ENCODE measurements around the gene TEKT3. TPM values are rescaled to one million over a fixed set of nuclear protein-coding genes. Genes with fewer than 3 reads are reported as not detected.

The TEKT3 gene
- polyA plus RNA-seq, 1 experiment, result 0.21 TPM

GRCh38 chr17:15364615-15365014, 23.2 kb upstream of the TEKT3 start:
- H3K36me3 ChIP-seq (ENCODE audit: control insufficient read depth, insufficient read depth, low read length), result no peaks in the 10 kb centered on the region
- H3K27me3 ChIP-seq (ENCODE audit: control insufficient read depth, insufficient read depth, low read length), result no peaks in the 10 kb centered on the region
- DNase-seq (ENCODE audit: low read depth), result no peak
- no peak for TF ChIP-seq CTCF (IDR thresholded peaks at IDR 0.05; ENCODE audit: insufficient read depth, low read depth, low read length)
- ChIA-PET POLR2A (no interaction called here), CTCF (interaction anchor here (1.2 kb wide), 1 partner anchor 106 kb away, joined by 4 read pairs; no protein-coding TSS in a partner anchor)
- no peak overlapping the region for H3K4me3 ChIP-seq (ENCODE audit: low read depth, low read length)

GRCh38 chr17:15363702-15364101, 22.3 kb upstream of the TEKT3 start:
- no peak for TF ChIP-seq CTCF (IDR thresholded peaks at IDR 0.05; ENCODE audit: insufficient read depth, low read depth, low read length)
- Histone ChIP-seq H3K27me3 (ENCODE audit: control insufficient read depth, insufficient read depth, low read length) (no peaks in the 10 kb centered on the region), H3K4me3 (ENCODE audit: low read depth, low read length) (no peak overlapping the region), H3K36me3 (ENCODE audit: control insufficient read depth, insufficient read depth, low read length) (no peaks in the 10 kb centered on the region)
- DNase-seq (ENCODE audit: low read depth), result no peak
- POLR2A ChIA-PET, result no interaction called here
- CTCF ChIA-PET, result interaction anchor here (1.2 to 2.3 kb wide), 2 partner anchors 9 to 105 kb away, joined by 4 to 9 read pairs; no protein-coding TSS in a partner anchor

- no peak for DNase-seq (ENCODE audit: low read depth)
- POLR2A ChIA-PET, result interaction anchor here (0.6 kb wide), 1 partner anchor 76 kb away, joined by 3 read pairs; no protein-coding TSS in a partner anchor
- H3K27me3 ChIP-seq (ENCODE audit: control insufficient read depth, insufficient read depth, low read length), result no peaks in the 10 kb centered on the region
- no peaks in the 10 kb centered on the region for H3K36me3 ChIP-seq (ENCODE audit: control insufficient read depth, insufficient read depth, low read length)
- H3K4me3 ChIP-seq (ENCODE audit: low read depth, low read length), result no peak overlapping the region
- TF ChIP-seq CTCF (IDR thresholded peaks at IDR 0.05; ENCODE audit: insufficient read depth, low read depth, low read length), result no peak
- CTCF ChIA-PET, result interaction anchor here (0.7 to 2.3 kb wide), 3 partner anchors 11 to 70 kb away, joined by 3 to 9 read pairs (median 4); no protein-coding TSS in a partner anchor
Observed at GRCh38 chr17:15361592-15361991, 20.2 kb upstream of the TEKT3 start.

- ChIA-PET POLR2A (no interaction called here), CTCF (interaction anchor here (0.7 to 1.3 kb wide), 2 partner anchors 17 to 70 kb away, joined by 3 to 4 read pairs; no protein-coding TSS in a partner anchor)
- Histone ChIP-seq H3K4me3 (ENCODE audit: low read depth, low read length) (no peak overlapping the region), H3K27me3 (ENCODE audit: control insufficient read depth, insufficient read depth, low read length) (no peaks in the 10 kb centered on the region), H3K36me3 (ENCODE audit: control insufficient read depth, insufficient read depth, low read length) (no peaks in the 10 kb centered on the region)
- no peak for TF ChIP-seq CTCF (IDR thresholded peaks at IDR 0.05; ENCODE audit: insufficient read depth, low read depth, low read length)
- DNase-seq (ENCODE audit: low read depth), result no peak
Observed at GRCh38 chr17:15361151-15361550, 19.8 kb upstream of the TEKT3 start.

- TF ChIP-seq CTCF (IDR thresholded peaks at IDR 0.05; ENCODE audit: insufficient read depth, low read depth, low read length), result no peak
- no peak for DNase-seq (ENCODE audit: low read depth)
- no peak overlapping the region for H3K4me3 ChIP-seq (ENCODE audit: low read depth, low read length)
- H3K27me3 ChIP-seq (ENCODE audit: control insufficient read depth, insufficient read depth, low read length), result no peaks in the 10 kb centered on the region
- H3K36me3 ChIP-seq (ENCODE audit: control insufficient read depth, insufficient read depth, low read length), result no peaks in the 10 kb centered on the region
- CTCF ChIA-PET, result no interaction called here
- POLR2A ChIA-PET, result no interaction called here
Observed at GRCh38 chr17:15354256-15354655, 12.9 kb upstream of the TEKT3 start.

Data from BJ (cell line).